A549 (cell line): Measurements from ENCODE around the gene MYRFL. TPM values are rescaled to one million over a fixed set of nuclear protein-coding genes. Genes with fewer than 3 reads are reported as not detected.

Experiments
- ATAC-seq, 2 experiments: fragments of 200-7000 bp in 1 of 2; fragments of >200 bp in 1 of 2; cut with Nextera tagmentation in 1 of 2; cut with Tn5 transposase in 1 of 2; 3 replicates each; pipeline versions ENCODE4 v1.8.0 to v1.9.1; 2018 to 2020; ENCODE audit warnings: mild to moderate bottlenecking in 1 of 2, moderate library complexity in 1 of 2
- CTCF ChIA-PET: fragments of 300-600 bp; sonication (Branson Sonifier 250); formaldehyde crosslinking; extraction: SDS; loops from one replicate; lab custom pipeline; 2021; ENCODE audit warnings: antibody characterized with exemption, inconsistent platforms; lab: Yijun Ruan, JAX
- POLR2A ChIA-PET: fragments of 350-600 bp; formaldehyde crosslinking; extraction: SDS; loops from one replicate; lab custom pipeline; 2021; ENCODE audit warnings: antibody characterized with exemption, inconsistent platforms; lab: Yijun Ruan, JAX
- DNase-seq, 2 experiments: peaks; one replicate each; pipeline versions ENCODE4 v3.0.0 to v3.0.0-alpha.2; 2011 to 2016; ENCODE audit warnings: low read depth in 1 of 2, low spot score in 1 of 2
- FAIRE-seq: peaks from 2 replicates; lab custom pipeline; 2011; peaks lifted over from hg19 to GRCh38; lab: Jason Lieb, UNC
- H3K27ac ChIP-seq, 2 experiments: fragments of >200 bp; sonication (Bioruptor Twin); formaldehyde crosslinking; 3 replicates each; pipeline ENCODE4 v1.5.1; 2016 to 2017
- H3K4me1 ChIP-seq: fragments of >200 bp; sonication (Bioruptor Twin); formaldehyde crosslinking; 3 replicates; pipeline ENCODE4 v1.6.1; 2016
- H3K4me2 ChIP-seq: fragments of >200 bp; sonication (Bioruptor Twin); formaldehyde crosslinking; 3 replicates; pipeline ENCODE4 v1.6.1; 2016
- H3K4me3 ChIP-seq: fragments of >200 bp; sonication (Bioruptor Twin); formaldehyde crosslinking; 3 replicates; pipeline ENCODE4 v1.5.1; 2016
- H3K9me3 ChIP-seq: fragments of >200 bp; sonication (Bioruptor Twin); formaldehyde crosslinking; 3 replicates; pipeline ENCODE4 v1.6.1; 2016
- ATOH8 ChIP-seq: fragments of 250-450 bp; sonication (Bioruptor Pico); IDR thresholded peaks from 2 replicates; pipeline ENCODE4 v1.5.0; 2020; ENCODE audit warnings: low read depth, mild to moderate bottlenecking, moderate library complexity
- BHLHE40 ChIP-seq: IDR thresholded peaks from 2 replicates; pipeline ENCODE4 v1.6.1; 2012; ENCODE audit warnings: low read depth, low read length, inconsistent platforms
- CBX2 ChIP-seq: fragments of 200-600 bp; sonication (generic); IDR thresholded peaks from 2 replicates; pipeline ENCODE4 v1.6.1; 2016; ENCODE audit warnings: low read depth, mild to moderate bottlenecking, borderline replicate concordance
- CEBPB ChIP-seq, 2 experiments: fragments of >200 bp in 1 of 2; sonication (Bioruptor Twin) in 1 of 2; formaldehyde crosslinking in 1 of 2; IDR thresholded peaks; 2 replicates each; pipeline ENCODE4 v1.6.1; 2012 to 2016
- CHD2 ChIP-seq: fragments of 150-350 bp; IDR thresholded peaks from 2 replicates; pipeline ENCODE4 v1.6.1; 2014; ENCODE audit warnings: low read length; ENCODE audit not compliant: partially characterized antibody
- E2F6 ChIP-seq: IDR thresholded peaks from 2 replicates; pipeline ENCODE4 v1.6.1; 2012; ENCODE audit warnings: low read depth, borderline replicate concordance
- EHMT2 ChIP-seq: fragments of 200-600 bp; sonication (generic); IDR thresholded peaks from 2 replicates; pipeline ENCODE4 v1.6.1; 2016; ENCODE audit warnings: antibody characterized with exemption, low read depth, mild to moderate bottlenecking, moderate library complexity
- ESRRA ChIP-seq: fragments of 150-350 bp; IDR thresholded peaks from 2 replicates; pipeline ENCODE4 v1.6.1; 2014; ENCODE audit warnings: mild to moderate bottlenecking, low read length, borderline replicate concordance
- HES2 ChIP-seq: fragments of >200 bp; sonication (Bioruptor Twin); formaldehyde crosslinking; IDR thresholded peaks from 2 replicates; pipeline ENCODE4 v1.6.1; 2016
- HEYL ChIP-seq: fragments of 250-450 bp; sonication (Bioruptor Pico); IDR thresholded peaks from 2 replicates; pipeline ENCODE4 v1.8.0; 2021; ENCODE audit warnings: mild to moderate bottlenecking, moderate library complexity
- HMGXB4 ChIP-seq: fragments of 250-450 bp; sonication (Bioruptor Pico); IDR thresholded peaks from 2 replicates; pipeline ENCODE4 v1.5.0; 2021; ENCODE audit warnings: mild to moderate bottlenecking, moderate library complexity, borderline replicate concordance
- HOXA7 ChIP-seq: fragments of 250-450 bp; sonication (Bioruptor Pico); IDR thresholded peaks from 2 replicates; pipeline ENCODE4 v1.5.0; 2020; ENCODE audit warnings: mild to moderate bottlenecking, moderate library complexity
- HOXB13 ChIP-seq: fragments of 250-450 bp; sonication (Bioruptor Pico); IDR thresholded peaks from 2 replicates; pipeline ENCODE4 v1.5.0; 2020; ENCODE audit warnings: low read depth, mild to moderate bottlenecking, moderate library complexity
- HOXB5 ChIP-seq: fragments of 250-450 bp; sonication (Bioruptor Pico); IDR thresholded peaks from 2 replicates; pipeline ENCODE4 v1.5.0; 2020; ENCODE audit warnings: mild to moderate bottlenecking, moderate library complexity
- KDM1A ChIP-seq: fragments of 200-600 bp; sonication (generic); IDR thresholded peaks from 2 replicates; pipeline ENCODE4 v1.6.1; 2016; ENCODE audit warnings: low read depth, mild to moderate bottlenecking
- MAFK ChIP-seq: fragments of 450-650 bp; IDR thresholded peaks from 2 replicates; pipeline ENCODE4 v1.6.1; 2014; ENCODE audit not compliant: partially characterized antibody
- MAX ChIP-seq: IDR thresholded peaks from 2 replicates; pipeline ENCODE4 v1.6.1; 2012
- MAZ ChIP-seq: fragments of 150-350 bp; IDR thresholded peaks from 2 replicates; pipeline ENCODE4 v1.6.1; 2014; ENCODE audit warnings: antibody characterized with exemption, low read depth, low read length, borderline replicate concordance
- MYC ChIP-seq: IDR thresholded peaks from 2 replicates; pipeline ENCODE4 v1.6.1; 2012; ENCODE audit warnings: mild to moderate bottlenecking, inconsistent platforms, low read length, improper control_type of control experiment, borderline replicate concordance
- NPAS2 ChIP-seq: fragments of 250-450 bp; sonication (Bioruptor Pico); IDR thresholded peaks from 2 replicates; pipeline ENCODE4 v1.8.0; 2022; ENCODE audit warnings: mild to moderate bottlenecking, moderate library complexity, borderline replicate concordance
- NR3C1 ChIP-seq: fragments of >200 bp; sonication (Bioruptor Twin); formaldehyde crosslinking; IDR thresholded peaks from 3 replicates; pipeline ENCODE4 v1.6.1; 2017
- RFX5 ChIP-seq: fragments of 450-650 bp; IDR thresholded peaks from 2 replicates; pipeline ENCODE4 v1.7.1; 2014; ENCODE audit warnings: antibody characterized with exemption, mild to moderate bottlenecking, moderate library complexity
- RNF2 ChIP-seq: fragments of 200-600 bp; sonication (generic); IDR thresholded peaks from 2 replicates; pipeline ENCODE4 v1.6.1; 2016; ENCODE audit warnings: low read depth, mild to moderate bottlenecking, antibody characterized with exemption, moderate library complexity, borderline replicate concordance
- SREBF2 ChIP-seq: fragments of 450-650 bp; IDR thresholded peaks from 2 replicates; pipeline ENCODE4 v1.6.1; 2014; ENCODE audit warnings: mild to moderate bottlenecking, moderate library complexity
- TP53 ChIP-seq: fragments of 250-450 bp; sonication (Bioruptor Pico); IDR thresholded peaks from 2 replicates; pipeline ENCODE4 v1.5.0; 2021; ENCODE audit warnings: mild to moderate bottlenecking, moderate library complexity
- ZNF302 ChIP-seq: fragments of 250-450 bp; sonication (Bioruptor Pico); IDR thresholded peaks from 2 replicates; pipeline ENCODE4 v1.9.0; 2021; ENCODE audit warnings: inconsistent platforms, mild to moderate bottlenecking, moderate library complexity
- ZSCAN20 ChIP-seq: fragments of 250-450 bp; sonication (Bioruptor Pico); IDR thresholded peaks from 2 replicates; pipeline ENCODE4 v1.8.0; 2022; ENCODE audit warnings: mild to moderate bottlenecking, moderate library complexity
- WGBS: methylation state at CpG from one replicate; pipeline ENCODE4 v1.1.6; 2017; ENCODE audit errors: missing lambda C conversion rate; 5-methylcytosine and 5-hydroxymethylcytosine counted together
- polyA plus RNA-seq, 4 experiments: library from polyadenylated mRNA; depleted of rRNA in 3 of 4; stranded (reverse); fragments of >200 nt; fragmentation: RNase III in 1 of 4; extraction: RNeasy Plus Mini Kit Qiagen cat#74134 plus additional on column Dnase treatment in 1 of 4; gene quantifications; 2 replicates in 3 of 4; 3 replicates in 1 of 4; pipeline ENCODE4 v1.2.3, GENCODE V29; 2011 to 2017

MYRFL gene
- polyA plus RNA-seq, 2 of the 4 experiments (the other 2 are of a cell fraction), result 0.04 TPM; not detected in 1

GRCh38 chr12:69996241-69996640 lies 171.2 kb downstream of the MYRFL start:
- ATAC-seq (no peak), FAIRE-seq (no peak), DNase-seq (no peak)
- TF ChIP-seq NPAS2, result no peak
- ChIA-PET POLR2A (no interaction called here), CTCF (interaction anchor here (1.5 kb wide), 1 partner anchor 14 kb away, joined by 3 read pairs; no protein-coding TSS in a partner anchor)
- Histone ChIP-seq H3K27ac (no peak overlapping the region), H3K9me3 (no peaks in the 10 kb centered on the region), H3K4me3 (no peak overlapping the region), H3K4me2 (no peak overlapping the region), H3K4me1 (no peaks in the 10 kb centered on the region)
- WGBS, result 19% methylated on average over 2 of the region's 2 CpGs

- ATAC-seq, result no peak
- Histone ChIP-seq H3K4me1 (no peaks in the 10 kb centered on the region), H3K4me2 (no peak overlapping the region), H3K9me3 (no peaks in the 10 kb centered on the region), H3K4me3 (no peak overlapping the region), H3K27ac (no peak overlapping the region)
- no peak for FAIRE-seq
- 5% methylated on average over 2 of the region's 2 CpGs for WGBS
- ChIA-PET POLR2A (no interaction called here), CTCF (interaction anchor here (1.5 kb wide), 1 partner anchor 14 kb away, joined by 3 read pairs; no protein-coding TSS in a partner anchor)
- TF ChIP-seq EHMT2 (no peak), E2F6 (no peak), MAZ (no peak), ZNF302 (CRISPR knock-in tag) (no peak), CBX2 (no peak), HOXA7 (no peak), MAX (no peak), NR3C1 (no peak), HOXB5 (CRISPR knock-in tag) (no peak), NPAS2 (no peak), MYC (no peak), SREBF2 (no peak), ESRRA (no peak), RFX5 (no peak), MAFK (no peak), CHD2 (no peak), CEBPB (IDR thresholded peaks at IDR 0.05) (no peak), RNF2 (no peak), HEYL (CRISPR knock-in tag) (no peak)
- DNase-seq, result no peak
Observed at GRCh38 chr12:69996722-69997121, 171.7 kb downstream of the MYRFL start.

- Histone ChIP-seq H3K9me3 (no peaks in the 10 kb centered on the region), H3K4me1 (no peaks in the 10 kb centered on the region), H3K4me3 (no peak overlapping the region), H3K27ac (no peak overlapping the region), H3K4me2 (no peak overlapping the region)
- 67% methylated on average over 11 of the region's 11 CpGs for WGBS
- POLR2A ChIA-PET, result no interaction called here
- ATAC-seq, result no peak
- FAIRE-seq, result no peak
- no peak for DNase-seq
- TF ChIP-seq ESRRA (no peak), HOXB13 (CRISPR knock-in tag) (no peak), KDM1A (no peak), ZSCAN20 (CRISPR knock-in tag) (no peak), HMGXB4 (CRISPR knock-in tag) (no peak), ZNF302 (CRISPR knock-in tag) (no peak), TP53 (CRISPR knock-in tag) (no peak), CBX2 (no peak), EHMT2 (no peak), MAX (no peak), ATOH8 (CRISPR knock-in tag) (no peak), RNF2 (no peak), BHLHE40 (no peak), HES2 (no peak)
- CTCF ChIA-PET, result interaction anchor here (0.6 kb wide), 1 partner anchor 22 kb away, joined by 3 read pairs; no protein-coding TSS in a partner anchor
Observed at GRCh38 chr12:69998011-69998410, 173.0 kb downstream of the MYRFL start.
